ENCODE measurements around the gene PPM1B.

DNA sequence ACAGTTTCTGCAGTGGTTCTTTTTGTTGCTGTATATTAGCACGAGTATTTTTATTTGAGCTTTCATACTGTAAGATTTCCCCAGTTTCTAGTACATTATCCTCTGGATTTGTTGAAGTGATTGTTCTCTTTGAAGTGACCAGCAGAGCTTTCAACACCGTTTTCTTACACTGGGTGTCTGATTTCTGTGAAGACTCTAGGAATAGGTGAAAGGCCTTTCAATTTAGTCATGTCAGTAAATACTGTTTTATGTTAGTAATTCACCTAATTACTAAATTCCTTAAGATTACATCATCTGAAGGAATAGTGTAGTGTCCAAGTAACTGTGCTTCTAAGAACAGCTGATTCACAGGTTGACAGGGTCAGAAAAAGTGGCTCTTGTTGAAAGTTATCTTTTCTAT lies 2.3 kb downstream of the PPM1B start:
- TF ChIP-seq POLR2A (IDR thresholded peaks at IDR 0.05; ENCODE audit: low read depth, low read length) (no peak), TAF1 (IDR thresholded peaks at IDR 0.05; ENCODE audit: low read depth, low read length) (no peak), POLR2AphosphoS5 (IDR thresholded peaks at IDR 0.05; ENCODE audit: low read depth, low read length) (no peak), SPI1 (IDR thresholded peaks at IDR 0.05; ENCODE audit: low read depth, low read length) (no peak), PAX5 (IDR thresholded peaks at IDR 0.05; ENCODE audit: insufficient read depth, low read length, severe bottlenecking) (no peak)
